Lung (tissue), 12 donors: ENCODE results near the gene CDH4. TPM values are rescaled to one million over a fixed set of nuclear protein-coding genes. Genes with fewer than 3 reads are reported as not detected.

Source experiments
- ATAC-seq: fragments of 200-7000 bp; cut with Tn5 transposase; one replicate; pipeline ENCODE4 v1.9.1; 2020; ENCODE audit warnings: moderate number of reproducible peaks; ENCODE audit not compliant: insufficient read depth, low FRiP score
- DNase-seq, 3 donors: peaks; one replicate each; pipeline ENCODE4 v3.0.0-alpha.2; 2013 to 2017
- H3K27ac ChIP-seq, 2 donors: one replicate each; pipeline ENCODE4 v1.5.1; 2013; ENCODE audit warnings: mild to moderate bottlenecking in 2 of 2, moderate library complexity in 2 of 2, control low read depth in 1 of 2, inconsistent platforms in 1 of 2, low read depth in 1 of 2, low read length in 1 of 2
- H3K27me3 ChIP-seq, 3 donors: one replicate each; pipeline ENCODE4 v1.5.1; 2013; ENCODE audit warnings: low read length in 2 of 3; ENCODE audit not compliant: control insufficient read depth in 3 of 3, insufficient read depth in 3 of 3
- H3K36me3 ChIP-seq, 4 donors: one replicate each; pipeline ENCODE4 v1.5.1; 2013; ENCODE audit warnings: low read length in 4 of 4, mild to moderate bottlenecking in 1 of 4, moderate library complexity in 1 of 4; ENCODE audit not compliant: control insufficient read depth in 4 of 4, insufficient read depth in 4 of 4
- H3K4me1 ChIP-seq, 5 donors: one replicate each; pipeline ENCODE4 v1.5.1; 2013; ENCODE audit warnings: low read length in 5 of 5, mild to moderate bottlenecking in 2 of 5, moderate library complexity in 1 of 5; ENCODE audit not compliant: control insufficient read depth in 5 of 5, insufficient read depth in 5 of 5
- H3K4me3 ChIP-seq: one replicate; pipeline ENCODE4 v1.5.1; 2013; ENCODE audit warnings: mild to moderate bottlenecking, control low read depth, moderate library complexity
- H3K9ac ChIP-seq, 2 donors: one replicate each; pipeline ENCODE4 v1.5.1; 2013; ENCODE audit warnings: low read length in 2 of 2, control low read depth in 1 of 2; ENCODE audit not compliant: insufficient read depth in 1 of 2
- H3K9me3 ChIP-seq, 4 donors: one replicate each; pipeline ENCODE4 v1.5.1; 2013; ENCODE audit warnings: low read length in 3 of 4, mild to moderate bottlenecking in 1 of 4, moderate library complexity in 1 of 4; ENCODE audit not compliant: control insufficient read depth in 4 of 4, insufficient read depth in 3 of 4
- CTCF ChIP-seq: IDR thresholded peaks from 2 replicates; pipeline ENCODE4 v1.5.1; 2012; ENCODE audit warnings: mild to moderate bottlenecking; ENCODE audit errors: control extremely low read depth, extremely low read depth
- WGBS, 2 donors: extraction: QIAGEN DNeasy Blood & Tissue Kit; methylation state at CpG; one replicate each; pipeline ENCODE4 v1.1.7; 2013; 5-methylcytosine and 5-hydroxymethylcytosine counted together
- polyA plus RNA-seq, 2 donors: library from polyadenylated mRNA; stranded (reverse); fragments of 200-250 nt; gene quantifications; one replicate each; pipeline ENCODE4 v1.2.1, GENCODE V29; 2013
- total RNA-seq, 2 donors: library from RNA; depleted of rRNA in 1 of 2; stranded (reverse); fragments of >200 nt in 1 of 2; gene quantifications; one replicate each; pipeline ENCODE4 v1.2.1, GENCODE V29; 2014 to 2021
- donor health status: control.
- donor health status: control.
- donor health status: Bipolar disorder and iron deficiency.
- donor health status: healthy.
- donor health status: DM: yes; HTN: yes; CAD: no.

Gene CDH4
- total and polyA plus RNA-seq, 4 donors, result 0.10 to 2.1 (median 0.34) TPM

- Histone ChIP-seq H3K27me3 (peaks cover 2 to 14% (median 3%) of the 10 kb centered on the region in 3 donors), H3K27ac (no peak overlapping the region), H3K36me3 (no peaks in the 10 kb centered on the region), H3K4me3 (no peak overlapping the region), H3K4me1 (no peaks in the 10 kb centered on the region), H3K9ac (no peak overlapping the region), H3K9me3 (peaks cover 0 to 2% (median 0%) of the 10 kb centered on the region in 4 donors)
- DNase-seq (no peak), ATAC-seq (no peak)
- 74 to 78% methylated on average over 12 of the region's 12 CpGs for WGBS, 2 donors
- TF ChIP-seq CTCF, result no peak
Measured at GRCh38 chr20:61693055-61693600, 441.1 kb downstream of the CDH4 start.

GRCh38 chr20:61694682-61695081 lies 442.6 kb downstream of the CDH4 start:
- 63 to 81% methylated on average over 15 of the region's 15 CpGs for WGBS, 2 donors
- no peaks in the 10 kb centered on the region for H3K4me1 ChIP-seq
- DNase-seq, result no peak

GRCh38 chr20:61695741-61696140 lies 443.7 kb downstream of the CDH4 start:
- DNase-seq (no peak), ATAC-seq (no peak)
- H3K9ac ChIP-seq, result no peak overlapping the region
- no peaks in the 10 kb centered on the region for H3K36me3 ChIP-seq
- no peak for TF ChIP-seq CTCF
- peaks cover 0 to 8% (median 3%) of the 10 kb centered on the region in 3 donors for H3K27me3 ChIP-seq
- no peak overlapping the region for H3K4me3 ChIP-seq
- H3K27ac ChIP-seq, result no peak overlapping the region
- H3K9me3 ChIP-seq, result peaks cover 0 to 2% (median 0%) of the 10 kb centered on the region in 4 donors
- WGBS, 2 donors, result 83 to 87% methylated on average over 9 of the region's 9 CpGs
- H3K4me1 ChIP-seq, result no peaks in the 10 kb centered on the region

More at GRCh38 chr20:61694682-61695081, 442.6 kb downstream of the CDH4 start:
- H3K4me3 ChIP-seq, result no peak overlapping the region
- H3K27me3 ChIP-seq, result peaks cover 0 to 8% (median 3%) of the 10 kb centered on the region in 3 donors
- no peaks in the 10 kb centered on the region for H3K36me3 ChIP-seq
- ATAC-seq, result no peak
- H3K9ac ChIP-seq, result no peak overlapping the region
- H3K27ac ChIP-seq, result no peak overlapping the region
- peaks cover 0 to 2% (median 0%) of the 10 kb centered on the region in 4 donors for H3K9me3 ChIP-seq
- TF ChIP-seq CTCF, result no peak

- TF ChIP-seq CTCF, result no peak
- peaks cover 0 to 2% (median 0%) of the 10 kb centered on the region in 4 donors for H3K9me3 ChIP-seq
- H3K27ac ChIP-seq, result no peak overlapping the region
- no peaks in the 10 kb centered on the region for H3K4me1 ChIP-seq
- no peak for ATAC-seq
- no peak for DNase-seq
- no peak overlapping the region for H3K9ac ChIP-seq
- peaks cover 0 to 7% (median under 1%) of the 10 kb centered on the region in 3 donors for H3K27me3 ChIP-seq
- H3K4me3 ChIP-seq, result no peak overlapping the region
- no peaks in the 10 kb centered on the region for H3K36me3 ChIP-seq
- WGBS, 2 donors, result 76 to 93% methylated on average over 10 of the region's 10 CpGs
Measured at GRCh38 chr20:61696181-61696735, 444.2 kb downstream of the CDH4 start.
